Brain microvascular endothelial cell (primary cell): ENCODE results near the gene ADGRG7.
A peak's percentile ranks its signal among the peaks of the same experiment; 100 is the strongest.

Experiments used
- DNase-seq: peaks from one replicate; pipeline ENCODE4 v3.0.0-alpha.2; 2020
- H3K27ac ChIP-seq: fragments of 250-450 bp; sonication (Bioruptor Pico); 2 replicates; pipeline ENCODE4 v1.5.1; 2020; ENCODE audit warnings: mild to moderate bottlenecking, moderate library complexity
- H3K27me3 ChIP-seq: fragments of 250-450 bp; sonication (Bioruptor Pico); replicated peaks from 2 replicates; pipeline ENCODE4 v1.5.1; 2020; ENCODE audit warnings: mild to moderate bottlenecking
- H3K36me3 ChIP-seq: fragments of 250-450 bp; sonication (Bioruptor Pico); replicated peaks from 2 replicates; pipeline ENCODE4 v1.5.1; 2020; ENCODE audit warnings: mild to moderate bottlenecking
- H3K4me3 ChIP-seq: 2 replicates; pipeline ENCODE4 v1.5.1; 2011; ENCODE audit warnings: low read depth, mild to moderate bottlenecking, control low read depth, low read length, moderate library complexity
- in situ Hi-C: cut with HindIII; loops from 2 replicates; pipeline ENCODE4 v1.10.0; 2017; ENCODE audit warnings: low sequenced_read_pairs, low pct_ligation_motif_present
- TF ChIP-seq, protein P1 (sequence below): IDR thresholded peaks from 2 replicates; pipeline ENCODE4 v1.5.1; 2011; ENCODE audit warnings: low read depth, mild to moderate bottlenecking, moderate library complexity, low read length, control low read depth, inconsistent platforms; ENCODE audit errors: missing control alignments

The ADGRG7 gene

DNA sequence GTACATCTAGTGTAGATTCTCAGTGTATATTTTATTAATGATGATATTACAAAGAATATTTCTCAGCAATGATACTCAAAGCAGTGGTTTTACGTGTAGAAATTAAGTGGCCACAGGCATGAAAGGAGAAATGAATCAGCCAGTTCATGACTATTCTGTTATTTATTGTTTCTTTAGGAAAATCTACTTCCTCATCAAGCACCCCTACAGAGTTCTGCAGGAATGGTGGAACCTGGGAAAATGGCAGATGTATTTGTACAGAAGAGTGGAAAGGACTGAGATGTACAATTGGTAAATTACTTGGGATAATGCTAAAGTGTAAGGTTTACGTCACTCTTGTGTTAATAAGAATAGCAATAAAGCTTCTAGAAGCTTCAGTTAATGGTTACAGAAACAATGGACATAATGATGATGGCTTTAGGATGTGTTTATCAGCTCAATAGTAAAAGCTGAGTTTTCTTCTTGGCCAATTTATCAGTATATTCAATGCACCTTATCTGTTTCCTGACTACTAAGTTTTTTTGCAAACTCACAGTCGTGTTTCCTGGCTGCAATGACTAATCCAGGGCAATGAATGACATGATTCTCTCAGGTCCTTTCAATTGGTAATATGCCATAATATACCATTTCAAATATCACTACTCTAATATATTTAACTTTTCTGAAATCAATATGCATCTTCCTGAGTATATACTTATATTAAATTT is 20.2 kb downstream of the ADGRG7 start:
- in situ Hi-C loops, result no loop called here

DNA sequence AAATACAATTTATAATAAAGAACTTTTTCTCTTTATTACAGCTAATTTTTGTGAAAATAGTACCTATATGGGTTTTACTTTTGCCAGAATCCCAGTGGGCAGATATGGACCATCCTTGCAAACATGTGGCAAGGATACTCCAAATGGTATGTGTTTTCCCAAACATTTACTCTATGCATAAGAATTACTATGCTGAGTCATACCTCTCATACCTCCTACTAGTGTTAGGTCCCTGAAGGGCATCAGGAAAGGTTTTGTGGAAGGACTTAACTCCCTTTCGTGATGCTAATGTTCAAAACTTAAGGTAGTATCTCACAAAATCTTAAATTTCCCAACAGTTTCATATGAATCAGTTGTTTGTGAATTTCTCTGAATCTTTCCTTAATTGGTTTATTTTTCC is 21.3 kb downstream of the ADGRG7 start:
- Histone ChIP-seq H3K27ac (no peak overlapping the region), H3K27me3 (no peaks in the 10 kb centered on the region), H3K4me3 (no peak overlapping the region), H3K36me3 (no peaks in the 10 kb centered on the region)
- DNase-seq, result no peak
- in situ Hi-C loops, result no loop called here
- TF ChIP-seq, protein P1, sequence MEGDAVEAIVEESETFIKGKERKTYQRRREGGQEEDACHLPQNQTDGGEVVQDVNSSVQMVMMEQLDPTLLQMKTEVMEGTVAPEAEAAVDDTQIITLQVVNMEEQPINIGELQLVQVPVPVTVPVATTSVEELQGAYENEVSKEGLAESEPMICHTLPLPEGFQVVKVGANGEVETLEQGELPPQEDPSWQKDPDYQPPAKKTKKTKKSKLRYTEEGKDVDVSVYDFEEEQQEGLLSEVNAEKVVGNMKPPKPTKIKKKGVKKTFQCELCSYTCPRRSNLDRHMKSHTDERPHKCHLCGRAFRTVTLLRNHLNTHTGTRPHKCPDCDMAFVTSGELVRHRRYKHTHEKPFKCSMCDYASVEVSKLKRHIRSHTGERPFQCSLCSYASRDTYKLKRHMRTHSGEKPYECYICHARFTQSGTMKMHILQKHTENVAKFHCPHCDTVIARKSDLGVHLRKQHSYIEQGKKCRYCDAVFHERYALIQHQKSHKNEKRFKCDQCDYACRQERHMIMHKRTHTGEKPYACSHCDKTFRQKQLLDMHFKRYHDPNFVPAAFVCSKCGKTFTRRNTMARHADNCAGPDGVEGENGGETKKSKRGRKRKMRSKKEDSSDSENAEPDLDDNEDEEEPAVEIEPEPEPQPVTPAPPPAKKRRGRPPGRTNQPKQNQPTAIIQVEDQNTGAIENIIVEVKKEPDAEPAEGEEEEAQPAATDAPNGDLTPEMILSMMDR, result no peak

More for the DNA sequence above, 20.2 kb downstream of the ADGRG7 start:
- H3K36me3 ChIP-seq, result no peaks in the 10 kb centered on the region
- H3K27ac ChIP-seq, result no peak overlapping the region
- DNase-seq, result peak; percentile 16
- no peak overlapping the region for H3K4me3 ChIP-seq
- TF ChIP-seq, protein P1, result no peak
- H3K27me3 ChIP-seq, result no peaks in the 10 kb centered on the region

DNA sequence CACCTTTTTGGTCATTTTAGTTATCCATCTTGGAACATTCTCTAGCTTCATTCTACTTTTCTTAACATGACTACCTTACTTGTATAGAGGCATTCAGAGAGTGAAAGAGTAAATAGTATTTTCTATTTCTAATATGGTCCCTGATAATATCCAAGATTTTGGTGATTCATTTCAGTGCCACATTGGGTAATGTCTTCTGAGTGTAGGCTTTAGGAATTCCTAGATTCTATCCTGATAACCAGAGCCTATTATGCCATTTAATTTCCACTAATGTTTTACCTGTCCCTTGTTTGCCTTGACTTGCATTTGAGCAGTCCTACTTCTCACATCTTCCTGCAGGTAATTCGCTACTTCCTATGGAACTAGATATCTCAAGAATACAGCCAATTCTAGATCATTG is 21.8 kb downstream of the ADGRG7 start:
- in situ Hi-C loops, result no loop called here
- Histone ChIP-seq H3K27ac (no peak overlapping the region), H3K27me3 (no peaks in the 10 kb centered on the region), H3K4me3 (no peak overlapping the region), H3K36me3 (no peaks in the 10 kb centered on the region)
- no peak for DNase-seq
- TF ChIP-seq, protein P1, result no peak

DNA sequence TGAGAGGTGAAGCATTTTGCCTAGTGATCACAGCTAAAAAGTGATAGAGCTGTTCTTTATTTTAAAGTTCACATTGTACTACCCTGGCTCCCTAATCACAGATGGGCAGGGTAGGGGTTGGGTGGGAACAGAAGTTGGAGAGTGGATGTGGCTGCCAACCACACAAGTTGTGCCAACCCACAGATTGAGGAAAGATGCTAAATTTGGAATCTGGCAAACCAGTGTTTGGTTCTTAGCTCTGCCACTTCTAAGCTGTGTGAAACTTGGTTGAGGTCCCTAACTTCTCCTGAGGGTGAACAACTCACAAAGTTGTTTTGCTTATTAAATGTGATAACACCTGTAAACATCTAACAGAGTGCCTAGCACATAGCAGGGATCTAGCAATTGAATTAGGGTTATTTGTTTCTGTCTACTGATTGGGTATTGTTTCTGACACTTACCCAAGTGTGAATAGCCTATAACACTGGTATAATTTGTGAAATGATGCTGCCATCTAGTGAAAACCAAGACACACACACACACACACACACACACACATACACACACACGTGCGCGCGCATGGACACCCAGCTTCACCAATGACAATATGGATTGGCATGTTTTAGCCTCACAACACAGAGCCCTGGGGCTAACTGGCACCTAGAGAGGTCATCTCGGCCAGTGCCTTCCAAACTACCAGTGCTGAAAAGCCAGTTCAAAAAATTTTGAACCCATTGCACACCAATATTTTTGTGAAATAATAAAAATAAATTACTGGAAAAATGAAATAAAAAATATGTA is 25.3 kb downstream of the ADGRG7 start:
- no peak overlapping the region for H3K4me3 ChIP-seq
- in situ Hi-C loops, result no loop called here
- TF ChIP-seq, protein P1, result no peak
- peak; percentile 14 for DNase-seq
- H3K27me3 ChIP-seq, result no peaks in the 10 kb centered on the region
- H3K36me3 ChIP-seq, result no peaks in the 10 kb centered on the region
- H3K27ac ChIP-seq, result no peak overlapping the region

DNA sequence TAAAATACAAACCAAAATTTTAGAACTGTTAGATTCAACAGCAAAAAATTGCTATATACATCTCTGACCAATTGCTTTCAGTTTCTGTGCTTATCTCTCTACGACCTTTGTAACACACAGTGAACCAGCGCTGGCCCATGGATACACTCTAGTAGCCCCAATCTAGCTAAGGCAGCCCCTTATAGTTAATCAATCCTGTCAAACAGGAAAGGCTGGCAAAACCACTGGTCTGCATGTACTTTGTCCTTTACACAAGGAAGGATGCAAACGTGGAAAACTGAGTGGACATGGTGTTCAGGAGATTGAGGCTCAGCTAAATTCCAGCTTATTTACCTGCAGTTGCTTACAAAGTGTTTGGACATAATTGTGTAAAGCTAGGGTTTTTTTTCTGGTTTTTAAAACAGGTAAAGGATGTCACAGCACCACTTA is 25.9 kb downstream of the ADGRG7 start:
- TF ChIP-seq, protein P1, result no peak
- Histone ChIP-seq H3K36me3 (no peaks in the 10 kb centered on the region), H3K27ac (no peak overlapping the region), H3K27me3 (no peaks in the 10 kb centered on the region), H3K4me3 (no peak overlapping the region)
- DNase-seq, result no peak
- in situ Hi-C loops, result no loop called here
